CD14-positive monocyte (primary cell): ENCODE results near the gene NRXN3. TPM values are rescaled to one million over a fixed set of nuclear protein-coding genes. Genes with fewer than 3 reads are reported as not detected.

Experiments used
- DNase-seq, 3 donors: peaks; one replicate each; pipeline ENCODE4 v3.0.0-alpha.2; 2011 to 2022
- H2AFZ ChIP-seq: 2 replicates; pipeline ENCODE4 v1.6.0; 2012; ENCODE audit warnings: mild to moderate bottlenecking, low read depth, low read length, inconsistent platforms; ENCODE audit not compliant: insufficient read depth, poor library complexity, severe bottlenecking
- H3K27ac ChIP-seq, 2 donors: 1 replicate in 1 of 2; 2 replicates in 1 of 2; pipeline ENCODE4 v1.5.1; 2012 to 2013; ENCODE audit warnings: low read length in 2 of 2, control low read depth in 1 of 2, inconsistent platforms in 1 of 2, low read depth in 1 of 2, mild to moderate bottlenecking in 1 of 2
- H3K27me3 ChIP-seq, 2 donors: one replicate each; pipeline versions ENCODE4 v1.6.0 to v1.6.1; 2011 to 2013; ENCODE audit warnings: low read length in 2 of 2; ENCODE audit not compliant: control insufficient read depth in 2 of 2, insufficient read depth in 2 of 2
- H3K36me3 ChIP-seq, 2 donors: replicated peaks in 1 of 2; 1 replicate in 1 of 2; 2 replicates in 1 of 2; pipeline versions ENCODE4 v1.5.1 to v1.6.1; 2012 to 2013; ENCODE audit warnings: low read length in 2 of 2, control low read depth in 1 of 2, inconsistent platforms in 1 of 2, mild to moderate bottlenecking in 1 of 2; ENCODE audit not compliant: insufficient read depth in 2 of 2, control insufficient read depth in 1 of 2
- H3K4me1 ChIP-seq, 2 donors: 1 replicate in 1 of 2; 2 replicates in 1 of 2; pipeline versions ENCODE4 v1.5.1 to v1.6.1; 2012 to 2013; ENCODE audit warnings: low read length in 2 of 2, control low read depth in 1 of 2, inconsistent platforms in 1 of 2, mild to moderate bottlenecking in 1 of 2, moderate library complexity in 1 of 2; ENCODE audit not compliant: insufficient read depth in 2 of 2, control insufficient read depth in 1 of 2
- H3K4me2 ChIP-seq: replicated peaks from 2 replicates; pipeline ENCODE3; 2012; ENCODE audit warnings: low read length, moderate library complexity, mild to moderate bottlenecking; ENCODE audit not compliant: poor library complexity, severe bottlenecking; ENCODE audit errors: extremely low read depth
- H3K4me3 ChIP-seq, 3 experiments: fragments of 200-600 bp in 1 of 3; sonication (generic) in 1 of 3; replicated peaks in 1 of 3; 1 replicate in 2 of 3; 2 replicates in 1 of 3; pipeline ENCODE4 v1.5.1; 2011 to 2013; ENCODE audit warnings: low read length in 3 of 3, mild to moderate bottlenecking in 3 of 3, control low read depth in 2 of 3, low read depth in 2 of 3, inconsistent platforms in 1 of 3, moderate library complexity in 1 of 3
- H3K79me2 ChIP-seq: 2 replicates; pipeline ENCODE4 v1.6.0; 2012; ENCODE audit warnings: mild to moderate bottlenecking, control low read depth, inconsistent platforms, low read length, moderate library complexity; ENCODE audit not compliant: insufficient read depth
- H3K9ac ChIP-seq: 2 replicates; pipeline ENCODE4 v1.6.0; 2017; ENCODE audit warnings: low read length, mild to moderate bottlenecking; ENCODE audit not compliant: insufficient read depth, poor library complexity, severe bottlenecking
- H3K9me3 ChIP-seq, 2 donors: replicated peaks in 1 of 2; 1 replicate in 1 of 2; 2 replicates in 1 of 2; pipeline versions ENCODE4 v1.5.1 to v1.6.1; 2012 to 2013; ENCODE audit warnings: low read length in 2 of 2, control low read depth in 1 of 2; ENCODE audit not compliant: control insufficient read depth in 1 of 2, insufficient read depth in 1 of 2
- H4K20me1 ChIP-seq: 2 replicates; pipeline ENCODE4 v1.6.0; 2012; ENCODE audit warnings: mild to moderate bottlenecking, low read length, control low read depth, moderate library complexity; ENCODE audit not compliant: insufficient read depth
- H3K27ac Mint-ChIP-seq, 7 donors: one replicate each; pipeline ENCODE4 v1.8.0; 2020; ENCODE audit warnings: mild to moderate bottlenecking in 7 of 7, mixed read lengths in 7 of 7, moderate library complexity in 6 of 7, inconsistent platforms in 2 of 7
- H3K27me3 Mint-ChIP-seq, 3 donors: one replicate each; pipeline ENCODE4 v1.8.0; 2021 to 2022; ENCODE audit warnings: low read depth in 3 of 3, mild to moderate bottlenecking in 3 of 3, mixed read lengths in 3 of 3, moderate library complexity in 3 of 3, inconsistent platforms in 1 of 3
- H3K36me3 Mint-ChIP-seq, 2 donors: one replicate each; pipeline ENCODE4 v1.8.0; 2020; ENCODE audit warnings: mixed read lengths in 2 of 2, inconsistent platforms in 1 of 2, mild to moderate bottlenecking in 1 of 2
- H3K4me1 Mint-ChIP-seq: one replicate; pipeline ENCODE4 v1.8.0; 2020; ENCODE audit warnings: mild to moderate bottlenecking, mixed read lengths
- H3K4me3 Mint-ChIP-seq, 2 donors: one replicate each; pipeline ENCODE4 v1.8.0; 2020; ENCODE audit warnings: mild to moderate bottlenecking in 2 of 2, mixed read lengths in 2 of 2, moderate library complexity in 1 of 2
- H3K9me3 Mint-ChIP-seq, 7 donors: one replicate each; pipeline ENCODE4 v1.8.0; 2020 to 2022; ENCODE audit warnings: mixed read lengths in 7 of 7, mild to moderate bottlenecking in 6 of 7, moderate library complexity in 6 of 7, inconsistent platforms in 2 of 7
- CTCF ChIP-seq: fragments of 200-600 bp; IDR thresholded peaks from one replicate; pipeline ENCODE4 v1.8.0; 2022; ENCODE audit warnings: antibody characterized with exemption, mild to moderate bottlenecking
- WGBS: methylation state at CpG from one replicate; pipeline ENCODE4 v1.1.5; 2013; ENCODE audit warnings: missing lambda C conversion rate; ENCODE audit not compliant: insufficient coverage; 5-methylcytosine and 5-hydroxymethylcytosine counted together
- intact Hi-C, 2 donors: fragments of 100-400 bp; cut with micrococcal nuclease; formaldehyde crosslinking; loops; one replicate each; pipeline versions ENCODE4 v1.15.0 to v1.15.1; 2023
- polyA plus RNA-seq, 3 donors: library from polyadenylated mRNA; depleted of rRNA in 1 of 3; unstranded in 2 of 3; stranded (reverse) in 1 of 3; fragments of 300-500 nt in 2 of 3; fragments of >200 nt in 1 of 3; fragmentation: Illumina TruSeq in 2 of 3; gene quantifications; 1 replicate in 2 of 3; 2 replicates in 1 of 3; pipeline ENCODE4 v1.2.3, GENCODE V29; 2012 to 2021

NRXN3 gene
- polyA plus RNA-seq, 3 donors, result not detected

DNA sequence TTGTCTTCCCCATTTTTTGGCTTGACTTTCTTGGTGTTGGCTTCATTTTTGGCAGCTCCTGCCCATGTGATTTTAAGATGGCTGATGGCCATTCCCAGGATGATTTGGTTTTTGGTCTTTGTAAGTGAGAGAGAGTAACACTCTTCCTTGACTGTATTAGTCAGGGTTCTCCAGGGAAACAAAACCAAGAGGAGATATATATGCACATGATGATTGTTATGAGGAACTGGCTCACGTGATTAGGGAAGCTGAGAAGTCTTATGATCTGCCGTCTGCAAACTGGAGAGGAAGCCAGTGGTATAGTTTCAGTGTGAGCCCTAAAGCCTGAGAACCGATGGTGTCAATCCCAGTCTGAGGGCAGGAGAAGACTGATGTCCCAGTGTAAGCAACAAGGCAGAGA is 146.6 kb downstream of the NRXN3 start:
- DNase-seq, result peak in 2 of 3 donors; percentile 1 to 56
- peak overlapping the region; percentile 34 for H2AFZ ChIP-seq
- TF ChIP-seq CTCF, result no peak
- no peaks in the 10 kb centered on the region for H3K9me3 ChIP-seq
- peak overlapping the region in 1 of 7 donors; percentile 28 for H3K27ac Mint-ChIP-seq
- H3K36me3 Mint-ChIP-seq, result no peaks in the 10 kb centered on the region
- intact Hi-C loops, result no loop called here
- H3K4me1 Mint-ChIP-seq, result peaks cover 6% of the 10 kb centered on the region
- H3K36me3 ChIP-seq, result no peaks in the 10 kb centered on the region
- no peaks in the 10 kb centered on the region for H3K79me2 ChIP-seq
- no peak overlapping the region for H3K4me3 ChIP-seq
- 0% methylated on average over 2 of the region's 3 CpGs for WGBS
- peaks cover 0 to 12% (median 0%) of the 10 kb centered on the region in 7 donors for H3K9me3 Mint-ChIP-seq
- no peaks in the 10 kb centered on the region for H3K27me3 ChIP-seq
- H3K27ac ChIP-seq, result no peak overlapping the region
- H4K20me1 ChIP-seq, result no peaks in the 10 kb centered on the region
- H3K4me1 ChIP-seq, result peaks cover 0 to 3% of the 10 kb centered on the region in 2 donors
- H3K27me3 Mint-ChIP-seq, result peaks cover 6 to 10% (median 10%) of the 10 kb centered on the region in 3 donors
- H3K4me2 ChIP-seq, result no peak overlapping the region
- no peak overlapping the region for H3K9ac ChIP-seq
- H3K4me3 Mint-ChIP-seq, result no peak overlapping the region

- Histone ChIP-seq H3K9me3 (no peaks in the 10 kb centered on the region), H3K27ac (no peak overlapping the region), H3K9ac (no peak overlapping the region), H3K4me3 (no peak overlapping the region), H3K27me3 (no peaks in the 10 kb centered on the region), H3K79me2 (no peaks in the 10 kb centered on the region), H3K4me1 (no peaks in the 10 kb centered on the region), H4K20me1 (no peaks in the 10 kb centered on the region), H3K36me3 (no peaks in the 10 kb centered on the region), H3K4me2 (no peak overlapping the region), H2AFZ (no peak overlapping the region)
- intact Hi-C loops, result no loop called here
- 80% methylated on average over 2 of the region's 2 CpGs for WGBS
- DNase-seq, result no peak
- Mint-ChIP-seq H3K27ac (no peak overlapping the region), H3K4me1 (peaks cover 6% of the 10 kb centered on the region), H3K9me3 (peaks cover 0 to 12% (median 0%) of the 10 kb centered on the region in 7 donors), H3K36me3 (no peaks in the 10 kb centered on the region), H3K27me3 (peaks cover 5 to 11% (median 10%) of the 10 kb centered on the region in 3 donors), H3K4me3 (no peak overlapping the region)
- TF ChIP-seq CTCF, result no peak
These were observed 149.2 kb downstream of the NRXN3 start for GRCh38 chr14:78319406-78319805.
